Endothelial cell (in vitro differentiated cells): ENCODE results near the gene RIPK3. TPM values are rescaled to one million over a fixed set of nuclear protein-coding genes. Genes with fewer than 3 reads are reported as not detected.

Source experiments
- DNase-seq: peaks from one replicate; pipeline ENCODE4 v3.0.0; 2021; ENCODE audit warnings: low spot score
- H3K27ac Mint-ChIP-seq: one replicate; pipeline ENCODE4 v1.8.0; 2021; ENCODE audit warnings: mixed read lengths, inconsistent platforms; ENCODE audit not compliant: unreplicated experiment
- H3K27me3 Mint-ChIP-seq: one replicate; pipeline ENCODE4 v1.8.0; 2021; ENCODE audit warnings: mild to moderate bottlenecking, moderate library complexity, mixed read lengths, inconsistent platforms; ENCODE audit not compliant: unreplicated experiment
- H3K36me3 Mint-ChIP-seq: one replicate; pipeline ENCODE4 v1.8.0; 2021; ENCODE audit warnings: mild to moderate bottlenecking, low read depth, mixed read lengths, inconsistent platforms; ENCODE audit not compliant: unreplicated experiment
- H3K4me1 Mint-ChIP-seq: one replicate; pipeline ENCODE4 v1.8.0; 2021; ENCODE audit warnings: mild to moderate bottlenecking, mixed read lengths, inconsistent platforms; ENCODE audit not compliant: unreplicated experiment
- H3K4me3 Mint-ChIP-seq: one replicate; pipeline ENCODE4 v1.8.0; 2021; ENCODE audit warnings: mild to moderate bottlenecking, mixed read lengths, inconsistent platforms; ENCODE audit not compliant: unreplicated experiment
- H3K9me3 Mint-ChIP-seq: one replicate; pipeline ENCODE4 v1.8.0; 2021; ENCODE audit warnings: mixed read lengths, inconsistent platforms; ENCODE audit not compliant: unreplicated experiment
- total RNA-seq: library from RNA; stranded (reverse); fragmentation: NEBNext Ultra II Directional; extraction: Animal tissue kit (Norgen Biotek cat#: 25700); gene quantifications from one replicate; pipeline ENCODE4 v1.2.1, GENCODE V29; 2021; ENCODE audit not compliant: unreplicated experiment
- TF ChIP-seq, protein P1 (sequence below): fragments of 200-600 bp; sonication (generic); IDR thresholded peaks from one replicate; pipeline ENCODE4 v1.5.0; 2021; ENCODE audit warnings: antibody characterized with exemption; ENCODE audit not compliant: unreplicated experiment

The RIPK3 gene
- total RNA-seq, 1 donor from 2014 or later: 2.6 TPM

DNA sequence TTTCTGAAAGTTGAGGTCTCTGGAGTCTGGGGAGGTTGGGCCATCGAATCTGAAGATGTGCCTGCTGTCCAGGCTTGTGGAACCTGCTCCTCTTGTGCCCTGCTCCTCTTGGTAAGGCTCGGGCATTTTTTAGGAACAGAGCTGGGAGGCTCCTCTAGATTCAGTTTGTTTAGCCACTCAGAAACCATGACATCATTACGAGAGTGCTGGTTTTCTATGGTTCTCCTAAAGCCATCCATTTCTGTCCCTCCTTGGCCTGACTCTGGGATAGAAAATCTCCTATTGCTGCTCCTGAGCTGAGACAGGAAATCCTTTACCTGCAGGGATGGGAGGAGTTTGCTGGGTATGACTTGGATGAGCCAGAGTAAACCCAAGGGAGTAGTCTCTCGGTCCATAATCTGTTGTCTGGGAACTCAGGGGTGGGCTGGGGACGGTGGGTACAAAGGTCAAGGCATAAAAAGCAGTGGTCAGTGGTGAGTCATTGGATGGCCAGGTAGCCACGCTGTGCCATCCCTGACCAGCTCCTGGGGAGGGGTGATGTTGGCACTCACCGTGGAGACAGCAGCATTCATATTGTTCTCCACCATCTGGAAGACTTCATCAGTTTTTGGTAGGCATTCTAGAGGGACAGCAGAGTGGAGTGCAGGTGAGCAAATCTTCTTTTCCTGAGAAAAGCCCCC, 2.5 kb downstream of the RIPK3 start:
- no peak for DNase-seq
- Mint-ChIP-seq H3K4me1 (peaks cover 29% of the 10 kb centered on the region), H3K4me3 (no peak overlapping the region)

DNA sequence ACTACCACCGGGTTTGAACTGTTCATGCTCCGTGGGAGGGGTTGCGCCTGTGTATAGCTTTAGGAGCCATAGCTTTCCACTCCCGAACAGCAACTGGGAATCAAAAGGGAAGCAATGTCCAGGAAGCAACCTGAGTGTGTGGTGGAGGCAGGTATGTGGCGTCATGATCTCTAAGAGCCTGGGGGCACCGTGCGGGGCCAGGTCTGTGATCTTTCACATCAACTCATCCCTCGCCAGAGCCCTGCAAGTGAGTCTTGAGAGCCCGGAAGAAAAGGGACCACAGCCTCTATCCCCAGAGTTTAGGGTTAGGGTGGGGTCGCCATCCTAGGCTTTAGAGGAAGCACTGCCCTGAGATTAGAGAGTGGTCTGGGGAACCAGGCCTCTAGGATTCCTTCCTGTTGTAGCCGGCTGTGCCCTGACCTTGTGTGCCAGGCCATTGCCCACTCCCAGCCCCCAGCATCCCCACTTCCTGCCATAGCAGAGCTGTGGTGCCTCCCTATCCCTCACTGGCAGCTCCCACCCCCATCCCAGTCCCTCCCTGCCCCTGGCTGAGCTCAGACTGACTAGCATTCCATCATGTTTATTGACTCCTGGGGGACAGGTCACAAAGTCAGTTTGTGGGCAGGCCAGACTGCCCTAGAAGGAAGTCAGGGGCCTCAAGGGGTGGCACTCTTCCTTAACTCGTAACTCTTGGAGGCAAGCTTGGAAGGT, 4.2 kb downstream of the RIPK3 start:
- H3K27ac Mint-ChIP-seq: peak overlapping the region; percentile 48
- DNase-seq: no peak
- H3K9me3 Mint-ChIP-seq: no peaks in the 10 kb centered on the region
- H3K4me1 Mint-ChIP-seq: peaks cover 34% of the 10 kb centered on the region
- peak overlapping the region; percentile 90 for H3K4me3 Mint-ChIP-seq
- peaks cover 38% of the 10 kb centered on the region for H3K27me3 Mint-ChIP-seq
- TF ChIP-seq, protein P1, sequence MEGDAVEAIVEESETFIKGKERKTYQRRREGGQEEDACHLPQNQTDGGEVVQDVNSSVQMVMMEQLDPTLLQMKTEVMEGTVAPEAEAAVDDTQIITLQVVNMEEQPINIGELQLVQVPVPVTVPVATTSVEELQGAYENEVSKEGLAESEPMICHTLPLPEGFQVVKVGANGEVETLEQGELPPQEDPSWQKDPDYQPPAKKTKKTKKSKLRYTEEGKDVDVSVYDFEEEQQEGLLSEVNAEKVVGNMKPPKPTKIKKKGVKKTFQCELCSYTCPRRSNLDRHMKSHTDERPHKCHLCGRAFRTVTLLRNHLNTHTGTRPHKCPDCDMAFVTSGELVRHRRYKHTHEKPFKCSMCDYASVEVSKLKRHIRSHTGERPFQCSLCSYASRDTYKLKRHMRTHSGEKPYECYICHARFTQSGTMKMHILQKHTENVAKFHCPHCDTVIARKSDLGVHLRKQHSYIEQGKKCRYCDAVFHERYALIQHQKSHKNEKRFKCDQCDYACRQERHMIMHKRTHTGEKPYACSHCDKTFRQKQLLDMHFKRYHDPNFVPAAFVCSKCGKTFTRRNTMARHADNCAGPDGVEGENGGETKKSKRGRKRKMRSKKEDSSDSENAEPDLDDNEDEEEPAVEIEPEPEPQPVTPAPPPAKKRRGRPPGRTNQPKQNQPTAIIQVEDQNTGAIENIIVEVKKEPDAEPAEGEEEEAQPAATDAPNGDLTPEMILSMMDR: no peak
- H3K36me3 Mint-ChIP-seq: peaks cover 10% of the 10 kb centered on the region

More for the DNA sequence above, 2.5 kb downstream of the RIPK3 start:
- Mint-ChIP-seq H3K9me3 (no peaks in the 10 kb centered on the region), H3K36me3 (peaks cover 4% of the 10 kb centered on the region), H3K27ac (no peak overlapping the region), H3K27me3 (peaks cover 37% of the 10 kb centered on the region)
- TF ChIP-seq, protein P1: no peak

GRCh38 chr14:24334431-24335291, 5.1 kb downstream of the RIPK3 start, which contains the start of gene ADCY4:
ADCY4 (minus strand) TSS chr14:24335071; CDS start chr14:24334652, 419 bp downstream.
- Mint-ChIP-seq H3K4me1 (peaks cover 43% of the 10 kb centered on the region), H3K4me3 (peak within 1 kb of the TSS; percentile 98), H3K27ac (peak within 1 kb of the TSS; percentile 89), H3K27me3 (peaks cover 40% of the 10 kb centered on the region), H3K36me3 (peaks cover 20% of the 10 kb centered on the region), H3K9me3 (no peaks in the 10 kb centered on the region)
- DNase-seq: peak; percentile 51
- TF ChIP-seq, protein P1: no peak

DNA sequence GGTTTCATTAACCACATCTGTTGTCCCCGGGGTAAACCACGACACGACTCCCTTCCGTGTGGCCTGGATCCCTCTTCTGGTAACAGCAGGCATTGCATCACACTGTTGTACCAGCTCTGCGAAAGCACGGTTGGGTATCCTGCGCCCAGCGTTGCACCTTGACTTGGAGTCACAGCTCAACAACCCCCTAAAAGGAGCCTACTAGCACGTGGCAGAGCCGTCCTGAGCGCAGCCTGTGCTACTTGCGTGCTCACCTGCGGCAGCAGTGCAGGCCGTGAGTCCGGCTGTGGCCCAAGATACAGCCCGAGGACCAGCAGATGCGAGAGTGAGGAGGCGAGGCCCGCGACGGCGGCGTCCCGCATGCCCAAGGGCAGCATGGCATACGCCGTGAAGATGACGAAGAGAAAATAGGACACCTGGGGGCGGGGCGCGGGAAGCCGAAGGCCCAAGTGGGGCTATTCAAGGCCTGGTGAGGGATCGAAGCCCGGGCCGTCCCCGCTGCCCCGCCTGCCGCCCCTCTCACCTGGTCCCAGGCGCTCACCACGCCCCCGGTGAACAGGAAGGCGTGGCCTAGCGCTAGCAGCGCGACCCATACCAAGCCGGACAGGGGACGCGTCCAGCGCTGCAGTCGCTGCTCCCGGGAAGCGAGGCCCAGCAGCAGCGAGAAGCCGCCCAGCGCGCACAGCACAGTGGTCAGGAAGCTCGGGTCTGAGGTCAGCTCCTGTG, 7.4 kb downstream of the RIPK3 start:
- Mint-ChIP-seq H3K27ac (no peak overlapping the region), H3K4me3 (peak overlapping the region; percentile 79), H3K36me3 (peaks cover 20% of the 10 kb centered on the region), H3K27me3 (peaks cover 29% of the 10 kb centered on the region), H3K4me1 (peaks cover 44% of the 10 kb centered on the region), H3K9me3 (no peaks in the 10 kb centered on the region)
- TF ChIP-seq, protein P1: peak; percentile 54
- DNase-seq: peak; percentile 64
